Smooth muscle cell (in vitro differentiated cells): ENCODE measurements around the gene AP3M1. TPM values are rescaled to one million over a fixed set of nuclear protein-coding genes. Genes with fewer than 3 reads are reported as not detected.

Experiments
- DNase-seq: peaks from one replicate; lab custom pipeline; 2025; ENCODE audit not compliant: unreplicated experiment; lab: John Stamatoyannopoulos, UW
- H2AFZ ChIP-seq: fragments of 200-600 bp; sonication (generic); 2 replicates; pipeline ENCODE4 v1.6.0; 2016; ENCODE audit warnings: antibody characterized with exemption, low read depth, mild to moderate bottlenecking
- H3F3A ChIP-seq: fragments of 200-600 bp; sonication (generic); 2 replicates; pipeline ENCODE4 v1.6.0; 2017; ENCODE audit warnings: antibody characterized with exemption, low read depth
- H3K27ac ChIP-seq: fragments of 200-600 bp; sonication (generic); 2 replicates; pipeline ENCODE4 v1.5.1; 2016; ENCODE audit warnings: low read depth, mild to moderate bottlenecking
- H3K27me3 ChIP-seq: fragments of 200-600 bp; sonication (generic); 2 replicates; pipeline ENCODE4 v1.6.1; 2016; ENCODE audit warnings: low read depth, mild to moderate bottlenecking
- H3K36me3 ChIP-seq: fragments of 200-600 bp; sonication (generic); 2 replicates; pipeline ENCODE4 v1.5.1; 2016; ENCODE audit warnings: low read depth
- H3K4me1 ChIP-seq: fragments of 200-600 bp; sonication (generic); 2 replicates; pipeline ENCODE4 v1.5.1; 2016; ENCODE audit warnings: low read depth
- H3K4me2 ChIP-seq: fragments of 200-600 bp; sonication (generic); 2 replicates; pipeline ENCODE4 v1.6.0; 2016; ENCODE audit warnings: mild to moderate bottlenecking
- H3K4me3 ChIP-seq: fragments of 200-600 bp; sonication (generic); 2 replicates; pipeline ENCODE4 v1.5.1; 2016; ENCODE audit warnings: mild to moderate bottlenecking
- H3K79me2 ChIP-seq: fragments of 200-600 bp; sonication (generic); 2 replicates; pipeline ENCODE4 v1.6.0; 2016; ENCODE audit warnings: low read depth, mild to moderate bottlenecking
- H3K9ac ChIP-seq: fragments of 200-600 bp; sonication (generic); 2 replicates; pipeline ENCODE4 v1.6.0; 2016; ENCODE audit warnings: low read depth
- H3K9me3 ChIP-seq: fragments of 200-600 bp; sonication (generic); replicated peaks from 2 replicates; pipeline ENCODE4 v1.5.1; 2016; ENCODE audit warnings: low read depth
- H4K20me1 ChIP-seq: fragments of 200-600 bp; sonication (generic); 2 replicates; pipeline ENCODE4 v1.6.0; 2016; ENCODE audit warnings: low read depth
- CTCF ChIP-seq: fragments of 200-600 bp; sonication (generic); IDR thresholded peaks from 2 replicates; pipeline ENCODE4 v1.5.1; 2017; ENCODE audit warnings: borderline replicate concordance, mild to moderate bottlenecking, antibody characterized with exemption; ENCODE audit not compliant: insufficient read depth, poor library complexity, severe bottlenecking
- WGBS: methylation state at CpG from one replicate; pipeline ENCODE4 v1.1.7; 2016; ENCODE audit warnings: low lambda C conversion rate; 5-methylcytosine and 5-hydroxymethylcytosine counted together
- polyA plus RNA-seq: library from polyadenylated mRNA; unstranded; fragments of >200 nt; fragmentation: Nextera tagmentation; extraction: Ambion mirVana; gene quantifications from 2 replicates; pipeline ENCODE4 v1.2.1, GENCODE V29; 2016
- total RNA-seq: library from RNA; depleted of rRNA; stranded (reverse); fragments of >200 nt; gene quantifications from 2 replicates; pipeline ENCODE4 v1.2.3, GENCODE V29; 2014

Gene AP3M1
- total and polyA plus RNA-seq, 2 experiments from 2014 or later: 18.3 to 29.3 TPM

- Histone ChIP-seq H4K20me1 (no peaks in the 10 kb centered on the region), H3K27me3 (no peaks in the 10 kb centered on the region), H3K9ac (no peak overlapping the region), H3K4me2 (no peak overlapping the region), H3K4me3 (no peak overlapping the region), H3F3A (no peaks in the 10 kb centered on the region), H3K27ac (no peak overlapping the region), H2AFZ (no peak overlapping the region), H3K9me3 (no peaks in the 10 kb centered on the region), H3K4me1 (peaks cover 12% of the 10 kb centered on the region), H3K36me3 (no peaks in the 10 kb centered on the region), H3K79me2 (peaks cover 25% of the 10 kb centered on the region)
- WGBS: 49% methylated on average over 2 of the region's 2 CpGs
- no peak for TF ChIP-seq CTCF
- no peak for DNase-seq
Observed at GRCh38 chr10:74156919-74157289, 6.3 kb upstream of the AP3M1 start.

- no peaks in the 10 kb centered on the region for H3K9me3 ChIP-seq
- no peak for DNase-seq
- H3K4me1 ChIP-seq: peaks cover 21% of the 10 kb centered on the region
- TF ChIP-seq CTCF: no peak
- WGBS: 82% methylated on average over 4 of the region's 4 CpGs
- peaks cover 41% of the 10 kb centered on the region for H3K79me2 ChIP-seq
- no peak overlapping the region for H2AFZ ChIP-seq
- H4K20me1 ChIP-seq: peaks cover 3% of the 10 kb centered on the region
- no peaks in the 10 kb centered on the region for H3K36me3 ChIP-seq
- no peak overlapping the region for H3K4me2 ChIP-seq
- H3F3A ChIP-seq: no peaks in the 10 kb centered on the region
- no peaks in the 10 kb centered on the region for H3K27me3 ChIP-seq
- no peak overlapping the region for H3K9ac ChIP-seq
- H3K27ac ChIP-seq: no peak overlapping the region
- H3K4me3 ChIP-seq: no peak overlapping the region
Observed at GRCh38 chr10:74153676-74154075, 3.0 kb upstream of the AP3M1 start.

GRCh38 chr10:74153123-74153522 is 2.5 kb upstream of the AP3M1 start:
- H3K9me3 ChIP-seq: no peaks in the 10 kb centered on the region
- H3K4me1 ChIP-seq: peaks cover 21% of the 10 kb centered on the region
- H3K79me2 ChIP-seq: peaks cover 41% of the 10 kb centered on the region
- peaks cover 8% of the 10 kb centered on the region for H4K20me1 ChIP-seq
- H3K4me2 ChIP-seq: no peak overlapping the region
- H3K27me3 ChIP-seq: no peaks in the 10 kb centered on the region
- no peak overlapping the region for H3K4me3 ChIP-seq
- no peaks in the 10 kb centered on the region for H3F3A ChIP-seq
- H3K27ac ChIP-seq: no peak overlapping the region
- no peaks in the 10 kb centered on the region for H3K36me3 ChIP-seq
- no peak for DNase-seq
- no peak overlapping the region for H3K9ac ChIP-seq
- no peak overlapping the region for H2AFZ ChIP-seq
- 62% methylated on average over 4 of the region's 4 CpGs for WGBS
- peak; percentile 43 for TF ChIP-seq CTCF
